ENCODE data around the gene GADD45GIP1.
"Not testable (repeated sequence)": the region's sequence is repeated elsewhere in the genome, so short reads cannot be mapped to it uniquely, and the experiment has no call there.

The GADD45GIP1 gene

DNA sequence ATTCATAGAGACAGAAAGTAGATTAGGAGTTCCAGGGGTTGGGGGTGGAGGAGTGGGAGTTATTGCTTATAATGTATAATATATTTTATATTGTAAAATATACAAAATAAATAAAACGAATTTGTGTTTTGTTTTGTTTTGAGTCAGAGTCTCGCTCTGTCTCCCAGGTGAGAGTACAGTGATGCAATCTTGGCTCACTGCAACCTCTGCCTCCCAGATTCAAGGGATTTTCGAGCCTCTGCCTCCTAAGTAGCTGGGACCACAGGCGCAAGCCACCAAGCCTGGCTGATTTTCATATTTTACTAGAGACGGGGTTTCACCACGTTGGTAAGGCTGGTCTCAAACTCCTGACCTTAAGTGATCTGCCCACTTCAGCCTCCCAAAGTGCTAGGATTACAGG lies 2.5 kb upstream of the GADD45GIP1 start:
- peaks cover 8% of the 10 kb centered on the region for H3K36me3 Mint-ChIP-seq (ENCODE audit: low read depth)
- no peaks in the 10 kb centered on the region for H3K9me3 Mint-ChIP-seq
- no peak overlapping the region for H3K27ac Mint-ChIP-seq
- H3K27me3 Mint-ChIP-seq (ENCODE audit: low read depth): peaks cover 3% of the 10 kb centered on the region
- H3K4me1 Mint-ChIP-seq (ENCODE audit: low read depth): peaks cover 17% of the 10 kb centered on the region
- DNase-seq (ENCODE audit: low spot score): no peak
- H3K4me3 Mint-ChIP-seq: no peak overlapping the region

DNA sequence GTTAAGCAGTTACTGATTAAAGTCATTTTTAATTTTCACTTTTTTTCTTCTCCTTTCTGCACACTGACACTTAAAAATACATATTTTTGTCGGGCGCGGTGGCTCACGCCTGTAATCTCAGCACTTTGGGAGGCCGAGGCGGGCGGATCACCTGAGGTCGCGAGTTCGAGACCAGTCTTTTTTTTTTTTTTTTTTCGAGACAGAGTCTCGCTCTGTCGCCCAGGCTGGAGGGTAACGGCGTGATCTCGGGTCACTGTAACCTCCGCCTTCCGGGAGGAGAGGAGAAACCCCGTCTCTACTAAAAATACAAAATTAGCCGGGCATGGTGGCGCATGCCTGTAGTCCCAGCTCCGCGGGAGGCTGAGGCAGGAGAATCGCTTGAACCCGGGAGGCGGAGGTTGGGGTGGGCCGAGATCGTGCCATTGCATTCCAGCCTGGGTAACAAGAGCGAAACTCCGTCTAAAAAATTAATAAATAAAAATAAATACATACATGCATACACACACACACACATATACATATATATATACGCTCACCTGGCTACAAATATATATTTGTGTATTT lies 448 bp upstream of the GADD45GIP1 start:
- Mint-ChIP-seq H3K36me3 (ENCODE audit: low read depth) (peaks cover 24% of the 10 kb centered on the region), H3K4me1 (ENCODE audit: low read depth) (peaks cover 20% of the 10 kb centered on the region), H3K27ac (peak overlapping the region; percentile 93), H3K4me3 (peak overlapping the region; percentile 90)
- DNase-seq (ENCODE audit: low spot score); H3K27me3 Mint-ChIP-seq (ENCODE audit: low read depth); H3K9me3 Mint-ChIP-seq: not testable (repeated sequence)

DNA sequence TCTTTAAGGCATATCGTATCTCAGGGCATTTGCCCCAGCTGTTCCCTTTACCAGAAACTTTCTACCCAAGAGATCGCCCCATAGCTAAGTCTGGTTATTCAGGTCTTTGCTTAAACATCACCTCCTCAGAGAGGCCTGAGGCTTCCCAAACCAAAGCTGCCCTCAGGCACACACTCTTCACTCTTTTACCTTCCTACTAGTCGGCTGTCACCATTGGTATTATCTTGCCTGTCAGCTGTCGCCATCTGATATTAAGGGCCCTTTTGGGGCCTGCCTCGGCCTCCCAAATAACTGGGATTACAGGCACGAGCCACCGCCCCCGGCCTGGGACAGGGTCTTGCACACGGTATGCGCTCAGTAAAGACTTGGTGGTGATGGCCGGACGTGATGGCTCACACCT lies 1.0 kb downstream of the GADD45GIP1 start:
- Mint-ChIP-seq H3K27me3 (ENCODE audit: low read depth) (peaks cover 3% of the 10 kb centered on the region), H3K27ac (peak overlapping the region; percentile 63), H3K4me1 (ENCODE audit: low read depth) (peaks cover 21% of the 10 kb centered on the region), H3K9me3 (no peaks in the 10 kb centered on the region), H3K36me3 (ENCODE audit: low read depth) (peaks cover 36% of the 10 kb centered on the region), H3K4me3 (peak overlapping the region; percentile 80)
- no peak for DNase-seq (ENCODE audit: low spot score)

DNA sequence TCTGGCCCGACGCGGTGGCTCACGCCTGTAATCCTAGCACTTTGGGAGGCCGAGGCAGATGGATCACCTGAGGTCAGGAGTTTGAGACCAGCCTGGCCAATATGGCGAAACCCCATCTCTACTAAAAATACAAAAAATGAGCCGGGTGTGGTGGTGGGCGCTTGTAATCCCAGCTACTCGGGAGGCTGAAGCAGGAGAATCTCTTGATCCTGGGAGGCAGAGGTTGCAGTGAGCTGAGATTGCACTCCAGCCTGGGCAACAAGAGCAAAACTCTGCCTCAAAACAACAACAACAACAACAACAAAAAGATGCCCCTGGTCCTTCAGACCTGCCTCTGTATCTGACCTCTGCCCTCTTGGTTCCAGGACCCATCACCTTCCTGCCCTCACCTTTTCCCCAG lies 1.4 kb downstream of the GADD45GIP1 start:
- H3K36me3 Mint-ChIP-seq (ENCODE audit: low read depth): peaks cover 40% of the 10 kb centered on the region
- H3K9me3 Mint-ChIP-seq; DNase-seq (ENCODE audit: low spot score); H3K27me3 Mint-ChIP-seq (ENCODE audit: low read depth): not testable (repeated sequence)
- peak overlapping the region; percentile 80 for H3K4me3 Mint-ChIP-seq
- peak overlapping the region; percentile 63 for H3K27ac Mint-ChIP-seq
- peaks cover 21% of the 10 kb centered on the region for H3K4me1 Mint-ChIP-seq (ENCODE audit: low read depth)

DNA sequence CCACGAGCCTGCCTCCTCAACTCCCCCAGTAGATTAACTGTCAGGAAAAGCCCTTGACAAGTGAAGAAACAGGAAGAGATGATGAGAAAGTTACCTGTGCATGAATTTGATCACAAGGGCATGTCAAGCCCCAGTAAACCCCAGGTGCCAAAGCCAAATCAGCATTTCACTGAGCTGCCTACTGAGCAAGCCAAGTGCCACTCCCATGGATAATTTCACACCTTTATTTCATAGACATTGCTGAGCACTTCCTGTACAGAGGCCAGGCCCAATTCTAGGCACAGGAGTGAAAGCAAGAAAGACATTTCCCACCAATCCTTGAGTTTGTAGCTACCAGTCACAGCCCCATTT lies 2.4 kb downstream of the GADD45GIP1 start:
- peaks cover 49% of the 10 kb centered on the region for H3K36me3 Mint-ChIP-seq (ENCODE audit: low read depth)
- no peaks in the 10 kb centered on the region for H3K27me3 Mint-ChIP-seq (ENCODE audit: low read depth)
- H3K4me3 Mint-ChIP-seq: peak overlapping the region; percentile 14

DNA sequence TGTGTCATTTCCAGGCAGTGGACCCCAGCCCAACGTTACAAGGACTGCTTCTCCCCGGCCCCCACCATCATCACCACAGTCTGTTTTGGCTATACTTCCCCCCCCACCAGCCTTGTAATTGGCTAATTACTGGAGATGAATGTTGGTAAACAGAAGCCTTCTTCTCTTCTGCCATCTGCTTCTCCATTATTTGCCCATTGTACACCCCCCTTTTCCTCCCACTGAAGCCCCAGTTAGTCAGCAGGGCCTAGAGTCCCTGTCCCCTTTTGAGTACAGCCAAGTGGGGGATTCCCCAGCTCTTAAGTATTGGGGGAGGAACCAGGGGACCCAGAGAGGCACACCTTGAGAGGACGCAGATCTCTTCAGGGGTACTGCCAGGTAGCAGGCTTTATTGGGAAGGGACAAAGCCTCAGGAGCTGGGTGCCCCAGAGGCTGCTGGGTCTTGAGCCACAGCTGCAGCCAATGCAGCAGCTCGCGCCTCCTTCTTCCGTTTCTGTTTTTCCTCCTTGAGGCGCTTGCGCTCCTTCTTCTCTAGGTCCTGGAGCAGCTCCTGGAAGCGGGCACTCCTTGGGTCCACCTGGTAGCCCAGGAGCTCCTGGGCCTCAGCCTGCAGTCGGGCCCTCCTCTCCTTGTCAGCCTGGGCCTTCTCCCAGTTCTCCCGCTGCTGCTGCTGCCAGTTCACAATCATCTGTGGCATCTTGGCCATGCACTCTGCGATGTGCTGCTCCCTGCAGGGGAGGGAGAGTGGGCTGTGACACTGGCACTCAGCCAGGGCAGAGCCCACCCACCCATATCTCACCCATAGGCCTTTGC lies 3.0 kb downstream of the GADD45GIP1 start:
- peaks cover 55% of the 10 kb centered on the region for H3K36me3 Mint-ChIP-seq (ENCODE audit: low read depth)

More for the DNA sequence above, 2.4 kb downstream of the GADD45GIP1 start:
- peaks cover 21% of the 10 kb centered on the region for H3K4me1 Mint-ChIP-seq (ENCODE audit: low read depth)
- no peak for DNase-seq (ENCODE audit: low spot score)
- peak overlapping the region; percentile 63 for H3K27ac Mint-ChIP-seq
- no peaks in the 10 kb centered on the region for H3K9me3 Mint-ChIP-seq

DNA sequence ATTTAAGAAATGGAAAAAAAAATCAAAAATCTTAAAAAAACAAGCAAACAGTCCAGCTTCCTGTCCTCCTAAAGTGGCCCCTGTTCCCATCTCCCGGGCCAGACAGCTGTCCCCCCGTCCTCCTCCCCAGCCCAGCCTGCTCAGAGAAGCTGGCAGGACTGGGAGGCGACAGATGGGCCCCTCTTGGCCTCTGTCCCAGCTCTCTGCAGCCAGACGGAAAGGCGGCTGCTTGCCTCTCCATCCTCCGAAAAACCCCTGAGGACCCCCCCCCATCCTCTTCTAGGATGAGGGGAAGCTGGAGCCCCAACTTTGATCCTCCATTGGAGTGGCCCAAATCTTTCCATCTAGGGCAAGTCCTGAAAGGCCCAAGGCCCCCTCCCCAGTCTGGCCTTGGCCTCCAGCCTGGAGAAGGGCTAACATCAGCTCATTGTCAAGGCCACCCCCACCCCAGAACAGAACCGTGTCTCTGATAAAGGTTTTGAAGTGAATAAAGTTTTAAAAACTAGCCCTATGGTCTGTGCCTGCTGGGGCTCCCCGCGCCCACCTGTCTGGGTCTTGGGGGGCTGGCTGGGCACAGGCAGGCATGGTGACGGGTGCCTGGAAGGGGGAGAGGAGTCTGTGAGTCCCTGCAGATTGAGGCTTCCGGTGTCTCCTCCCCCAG lies 3.8 kb downstream of the GADD45GIP1 start:
- no peak overlapping the region for H3K4me3 Mint-ChIP-seq
- H3K9me3 Mint-ChIP-seq: no peaks in the 10 kb centered on the region
- peaks cover 58% of the 10 kb centered on the region for H3K36me3 Mint-ChIP-seq (ENCODE audit: low read depth)
- H3K27me3 Mint-ChIP-seq (ENCODE audit: low read depth): no peaks in the 10 kb centered on the region
- no peak for DNase-seq (ENCODE audit: low spot score)
- no peak overlapping the region for H3K27ac Mint-ChIP-seq
- peaks cover 21% of the 10 kb centered on the region for H3K4me1 Mint-ChIP-seq (ENCODE audit: low read depth)

More for the DNA sequence above, 3.0 kb downstream of the GADD45GIP1 start:
- no peak for DNase-seq (ENCODE audit: low spot score)
- peak overlapping the region; percentile 14 for H3K4me3 Mint-ChIP-seq
- H3K27ac Mint-ChIP-seq: peak overlapping the region; percentile 63
- H3K9me3 Mint-ChIP-seq: no peaks in the 10 kb centered on the region
- H3K27me3 Mint-ChIP-seq (ENCODE audit: low read depth): no peaks in the 10 kb centered on the region
- H3K4me1 Mint-ChIP-seq (ENCODE audit: low read depth): peaks cover 21% of the 10 kb centered on the region

DNA sequence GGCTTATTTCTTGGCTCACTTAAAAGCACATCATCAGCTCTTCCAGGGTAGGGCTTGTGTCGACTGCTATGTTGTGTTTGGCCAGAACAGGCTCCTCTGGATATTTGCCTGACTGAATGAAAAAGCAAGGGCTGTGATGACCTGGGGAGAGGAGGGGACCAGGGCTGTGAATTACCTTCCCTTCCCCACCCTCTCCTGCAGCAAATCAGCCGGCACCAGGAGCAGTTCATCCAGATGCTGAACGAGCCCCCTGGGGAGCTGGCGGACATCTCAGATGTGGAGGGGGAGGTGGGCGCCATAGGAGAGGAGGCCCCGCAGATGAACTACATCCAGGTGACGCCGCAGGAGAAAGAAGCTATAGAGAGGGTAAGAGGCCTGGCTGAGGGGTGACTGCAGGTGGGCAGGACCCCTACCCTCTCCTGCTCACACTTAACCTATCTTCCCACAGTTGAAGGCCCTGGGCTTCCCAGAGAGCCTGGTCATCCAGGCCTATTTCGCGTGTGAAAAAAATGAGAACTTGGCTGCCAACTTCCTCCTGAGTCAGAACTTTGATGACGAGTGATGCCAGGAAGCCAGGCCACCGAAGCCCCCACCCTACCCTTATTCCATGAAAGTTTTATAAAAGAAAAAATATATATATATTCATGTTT lies 4.4 kb downstream of the GADD45GIP1 start:
- Mint-ChIP-seq H3K36me3 (ENCODE audit: low read depth) (peaks cover 63% of the 10 kb centered on the region), H3K4me1 (ENCODE audit: low read depth) (peaks cover 23% of the 10 kb centered on the region), H3K27ac (no peak overlapping the region), H3K9me3 (no peaks in the 10 kb centered on the region), H3K4me3 (no peak overlapping the region), H3K27me3 (ENCODE audit: low read depth) (no peaks in the 10 kb centered on the region)
- DNase-seq (ENCODE audit: low spot score): no peak

DNA sequence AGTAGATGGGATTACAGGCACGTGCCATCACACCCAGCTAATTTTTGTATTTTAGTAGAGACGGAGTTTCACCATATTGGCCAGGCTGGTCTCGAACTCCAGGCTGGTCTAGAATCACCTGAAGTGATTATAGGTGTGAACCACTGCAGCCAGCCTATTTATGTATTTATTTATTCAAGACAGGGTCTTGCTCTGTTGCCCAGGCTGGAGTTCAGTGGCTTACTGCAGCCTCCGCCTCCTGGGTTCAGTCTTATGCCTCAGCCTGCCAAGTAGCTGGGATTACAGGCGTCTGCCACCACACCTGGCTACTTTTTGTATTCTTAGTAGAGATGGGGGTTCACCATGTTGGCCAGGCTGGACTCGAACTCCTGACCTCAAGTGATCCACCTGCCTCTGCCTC lies 5.0 kb downstream of the GADD45GIP1 start:
- peaks cover 26% of the 10 kb centered on the region for H3K4me1 Mint-ChIP-seq (ENCODE audit: low read depth)
- not testable (repeated sequence) for H3K9me3 Mint-ChIP-seq; H3K4me3 Mint-ChIP-seq; H3K27me3 Mint-ChIP-seq (ENCODE audit: low read depth); H3K27ac Mint-ChIP-seq; DNase-seq (ENCODE audit: low spot score)
- peaks cover 64% of the 10 kb centered on the region for H3K36me3 Mint-ChIP-seq (ENCODE audit: low read depth)

DNA sequence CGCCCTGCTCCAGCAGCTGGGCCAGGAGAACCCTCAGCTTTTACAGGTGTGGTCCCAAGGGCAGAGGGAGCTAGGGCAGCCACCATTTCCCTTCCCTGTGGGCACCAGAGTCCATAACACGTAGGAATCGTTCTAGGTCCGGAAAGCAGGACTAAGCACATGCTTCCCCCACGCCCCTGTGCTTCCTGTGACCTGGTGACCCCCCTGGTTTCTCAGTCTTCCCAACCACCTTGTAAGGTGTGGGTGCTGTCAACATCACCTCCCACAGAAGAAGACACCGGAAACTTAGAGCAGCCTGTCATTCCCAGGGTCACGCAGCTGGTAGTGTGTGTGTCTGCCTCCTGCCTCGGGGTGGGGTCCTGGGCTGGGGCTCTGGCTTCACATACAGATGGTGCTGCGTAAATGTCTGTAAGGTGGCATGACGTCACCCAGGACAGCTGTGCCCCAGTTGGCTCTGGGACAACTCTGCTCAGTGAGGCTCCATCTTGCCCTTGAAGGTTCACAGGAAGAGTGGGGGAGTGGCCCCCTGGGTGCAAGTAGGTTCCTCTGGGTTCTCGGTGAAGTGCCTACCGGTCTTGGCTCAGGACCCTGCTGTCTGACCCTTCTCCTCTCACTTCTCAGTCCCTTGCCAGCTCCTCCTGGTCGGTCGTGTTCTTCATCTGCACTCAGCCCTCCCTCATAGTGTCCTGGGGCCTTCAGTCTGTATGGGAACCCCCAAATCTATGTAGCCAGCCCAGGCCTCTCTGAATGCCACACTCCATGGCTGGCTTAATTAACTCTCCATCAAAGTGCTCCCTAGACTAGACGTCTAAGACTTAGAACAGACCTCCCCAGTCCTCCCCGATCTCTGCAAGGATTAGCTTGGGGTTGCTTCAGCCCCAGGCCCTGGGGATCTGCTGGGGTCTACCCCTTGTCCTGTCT lies 7.4 kb downstream of the GADD45GIP1 start:
- Mint-ChIP-seq H3K4me3 (no peak overlapping the region), H3K9me3 (no peaks in the 10 kb centered on the region), H3K27me3 (ENCODE audit: low read depth) (no peaks in the 10 kb centered on the region), H3K27ac (peak overlapping the region; percentile 54), H3K4me1 (ENCODE audit: low read depth) (peaks cover 25% of the 10 kb centered on the region), H3K36me3 (ENCODE audit: low read depth) (peaks cover 79% of the 10 kb centered on the region)
- no peak for DNase-seq (ENCODE audit: low spot score)

DNA sequence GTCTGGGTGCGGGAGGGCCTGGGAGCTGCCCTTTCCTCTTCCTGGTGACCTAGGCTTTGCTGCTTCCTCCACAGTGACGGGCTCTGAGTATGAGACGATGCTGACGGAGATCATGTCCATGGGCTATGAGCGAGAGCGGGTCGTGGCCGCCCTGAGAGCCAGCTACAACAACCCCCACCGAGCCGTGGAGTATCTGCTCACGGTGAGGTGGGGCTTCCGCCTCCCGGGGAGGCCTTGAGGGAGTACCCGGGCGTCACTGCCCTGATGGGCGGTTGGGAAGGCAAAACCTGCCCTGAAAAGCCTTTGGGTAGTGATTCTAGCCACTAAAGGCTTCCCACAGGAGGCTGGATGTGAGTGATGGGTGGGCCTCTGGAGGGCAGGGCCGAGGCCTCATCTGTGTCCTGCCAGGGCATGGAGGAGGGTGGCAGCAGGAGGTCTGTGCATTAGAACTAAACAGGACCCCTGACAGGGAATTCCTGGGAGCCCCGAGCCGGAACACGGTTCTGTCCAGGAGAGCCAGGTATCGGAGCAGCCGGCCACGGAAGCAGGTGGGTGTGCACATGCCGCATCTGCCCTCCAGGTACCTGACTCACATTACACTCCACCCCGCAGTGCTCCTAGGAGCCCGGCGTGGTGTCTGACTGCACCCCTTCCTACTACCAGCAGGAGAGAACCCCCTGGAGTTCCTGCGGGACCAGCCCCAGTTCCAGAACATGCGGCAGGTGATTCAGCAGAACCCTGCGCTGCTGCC lies 8.2 kb downstream of the GADD45GIP1 start:
- Mint-ChIP-seq H3K9me3 (no peaks in the 10 kb centered on the region), H3K36me3 (ENCODE audit: low read depth) (peaks cover 80% of the 10 kb centered on the region), H3K27me3 (ENCODE audit: low read depth) (no peaks in the 10 kb centered on the region), H3K4me1 (ENCODE audit: low read depth) (peaks cover 25% of the 10 kb centered on the region), H3K27ac (no peak overlapping the region), H3K4me3 (no peak overlapping the region)
- no peak for DNase-seq (ENCODE audit: low spot score)

DNA sequence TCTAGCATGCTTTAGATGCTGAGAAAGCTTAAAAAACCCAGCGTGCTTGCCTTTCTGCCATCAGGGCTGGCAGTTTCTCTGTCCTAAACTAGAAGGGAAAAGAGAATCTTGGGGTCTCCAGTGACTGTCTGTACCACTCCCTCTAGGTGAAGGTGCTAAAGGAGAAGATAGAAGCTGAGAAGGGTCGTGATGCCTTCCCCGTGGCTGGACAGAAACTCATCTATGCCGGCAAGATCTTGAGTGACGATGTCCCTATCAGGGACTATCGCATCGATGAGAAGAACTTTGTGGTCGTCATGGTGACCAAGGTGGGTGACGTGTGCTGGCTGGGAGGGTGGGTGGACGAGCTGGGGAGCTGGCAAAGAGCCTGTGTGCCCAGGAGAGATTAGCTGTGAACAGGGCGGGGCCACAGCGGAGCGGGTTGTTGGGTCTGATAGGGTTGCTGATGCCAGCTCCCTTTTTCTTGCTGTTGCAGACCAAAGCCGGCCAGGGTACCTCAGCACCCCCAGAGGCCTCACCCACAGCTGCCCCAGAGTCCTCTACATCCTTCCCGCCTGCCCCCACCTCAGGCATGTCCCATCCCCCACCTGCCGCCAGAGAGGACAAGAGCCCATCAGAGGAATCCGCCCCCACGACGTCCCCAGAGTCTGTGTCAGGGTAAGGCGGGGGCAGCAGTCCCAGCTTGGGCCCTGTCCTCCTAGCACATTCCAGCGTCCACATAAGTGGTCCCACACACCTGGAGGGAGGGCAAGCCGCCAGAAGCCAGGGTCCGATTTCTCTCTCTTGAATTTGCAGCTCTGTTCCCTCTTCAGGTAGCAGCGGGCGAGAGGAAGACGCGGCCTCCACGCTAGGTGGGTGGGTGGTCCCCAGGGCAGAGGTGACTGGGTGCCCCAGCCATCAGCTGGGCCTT lies 9.1 kb downstream of the GADD45GIP1 start:
- Mint-ChIP-seq H3K9me3 (no peaks in the 10 kb centered on the region), H3K4me3 (peak overlapping the region; percentile 24), H3K27ac (no peak overlapping the region), H3K4me1 (ENCODE audit: low read depth) (peaks cover 30% of the 10 kb centered on the region), H3K27me3 (ENCODE audit: low read depth) (no peaks in the 10 kb centered on the region), H3K36me3 (ENCODE audit: low read depth) (peaks cover 80% of the 10 kb centered on the region)
- no peak for DNase-seq (ENCODE audit: low spot score)
